Bone marrow (tissue), 2 donors: ENCODE measurements around the gene MRPL47.
"Not testable (repeated sequence)": the region's sequence is repeated elsewhere in the genome, so short reads cannot be mapped to it uniquely, and the experiment has no call there.

Experiments used
- DNase-seq, 2 donors: peaks; one replicate each; lab custom pipeline; 2025; lab: John Stamatoyannopoulos, UW

The MRPL47 gene

DNA sequence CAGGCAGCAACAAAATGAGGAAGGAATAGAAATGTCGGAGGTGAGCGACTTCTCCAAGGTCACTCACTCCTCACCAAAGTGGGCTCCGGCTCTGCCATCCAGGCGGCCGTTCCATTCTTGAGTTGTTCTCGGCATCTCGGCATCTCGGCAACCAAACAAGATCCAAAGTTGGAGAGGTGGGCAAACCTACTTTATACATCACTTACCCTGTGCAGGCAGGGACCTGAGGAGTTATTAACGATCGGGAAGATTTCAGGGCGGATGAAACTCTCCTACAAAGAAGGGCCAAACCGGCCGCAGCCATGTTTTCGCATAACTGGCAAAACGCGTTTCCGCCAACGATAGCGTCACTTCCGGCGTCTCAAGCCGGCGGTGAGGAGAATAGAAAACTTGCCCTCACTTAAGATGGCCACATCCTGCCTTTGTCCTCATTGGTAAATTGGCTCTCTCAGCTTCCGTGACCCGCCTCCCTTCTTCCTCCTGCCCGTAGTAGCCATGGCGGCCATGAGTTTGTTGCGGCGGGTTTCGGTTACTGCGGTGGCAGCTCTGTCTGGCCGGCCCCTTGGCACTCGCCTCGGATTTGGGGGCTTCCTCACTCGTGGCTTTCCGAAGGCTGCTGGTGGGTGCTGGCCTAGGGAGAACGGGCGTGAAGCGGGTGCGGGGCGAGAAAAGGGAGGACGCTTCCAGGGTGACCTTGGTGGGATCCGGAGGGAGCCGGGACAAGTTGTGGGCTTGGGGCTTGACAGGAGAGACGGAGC lies at the start of gene MRPL47, which contains the start of gene NDUFB5:
MRPL47 (minus strand) TSS at position 318 of the 758 bp plus-strand sequence; CDS start at position 304, 14 bp downstream.
NDUFB5 (plus strand) TSS at position 474 of the 758 bp plus-strand sequence; CDS start at position 496, 22 bp downstream.
- peak; percentile 77 to 97 for DNase-seq

DNA sequence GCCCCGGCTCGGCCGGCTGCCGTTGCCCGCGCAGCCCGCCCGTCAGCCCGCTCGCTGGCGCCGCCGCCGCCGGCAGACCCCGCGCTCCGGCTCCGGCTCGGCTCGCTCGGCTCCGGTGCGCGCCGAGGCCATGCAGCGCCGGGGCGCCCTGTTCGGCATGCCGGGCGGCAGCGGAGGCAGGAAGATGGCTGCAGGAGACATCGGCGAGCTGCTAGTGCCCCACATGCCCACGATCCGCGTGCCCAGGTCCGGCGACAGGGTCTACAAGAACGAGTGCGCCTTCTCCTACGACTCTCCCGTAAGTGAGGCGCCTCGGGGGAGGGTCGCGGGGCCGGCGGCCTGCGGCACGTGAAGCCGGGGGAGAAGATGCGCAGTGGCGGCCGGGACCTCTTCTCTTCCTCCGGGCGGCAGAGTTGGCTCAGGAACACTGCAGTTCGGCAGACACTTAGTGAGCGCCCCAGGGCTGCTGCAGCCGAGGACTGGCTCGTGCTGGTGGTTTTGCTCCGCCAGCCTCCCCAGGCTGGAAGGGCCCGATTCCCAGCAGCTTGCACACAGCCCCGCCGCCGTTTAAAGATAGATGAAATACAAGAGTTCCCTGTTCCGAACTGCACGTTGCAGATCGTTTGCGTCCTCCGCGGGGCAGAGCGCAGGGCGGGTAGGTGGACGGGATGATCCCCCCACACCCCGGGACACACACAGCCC lies 48.8 kb upstream of the MRPL47 start:
- peak; percentile 24 to 73 for DNase-seq

DNA sequence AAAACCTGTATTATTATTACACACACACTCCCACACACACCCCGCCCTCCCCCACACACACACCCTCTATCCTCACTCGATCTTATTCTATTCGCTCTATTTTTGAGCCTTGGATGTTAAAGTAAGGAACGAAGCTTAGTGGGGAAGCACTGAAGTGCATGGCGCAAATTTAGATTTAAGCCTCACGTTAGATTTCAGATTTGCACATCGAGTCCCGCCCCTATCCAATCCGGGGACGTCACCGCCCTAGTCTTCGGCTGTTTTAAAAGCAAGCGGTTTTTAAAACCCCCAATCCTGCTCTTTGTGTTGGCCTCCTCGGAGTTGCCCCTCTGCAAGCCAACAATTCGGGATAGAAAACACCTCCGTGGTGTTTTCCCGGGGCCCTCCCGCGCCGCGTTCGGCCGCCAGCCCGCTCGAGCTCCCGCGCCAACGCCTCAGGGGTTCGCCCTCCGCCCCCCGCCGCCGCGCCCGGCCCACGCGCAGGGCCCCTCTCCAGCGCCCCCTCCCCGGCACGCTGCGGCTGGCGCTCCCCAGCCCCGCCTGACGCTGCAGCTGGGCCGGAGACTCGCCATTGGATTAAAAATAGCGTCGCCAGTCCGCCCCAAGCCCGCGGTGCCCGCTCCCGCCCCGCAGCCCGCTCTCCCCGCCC lies 48.1 kb upstream of the MRPL47 start, which contains the start of gene USP13:
USP13 (plus strand) TSS at position 594 of the 649 bp plus-strand sequence. CDS start 186 bp downstream, outside the sequence.
- DNase-seq: peak; percentile 46

DNA sequence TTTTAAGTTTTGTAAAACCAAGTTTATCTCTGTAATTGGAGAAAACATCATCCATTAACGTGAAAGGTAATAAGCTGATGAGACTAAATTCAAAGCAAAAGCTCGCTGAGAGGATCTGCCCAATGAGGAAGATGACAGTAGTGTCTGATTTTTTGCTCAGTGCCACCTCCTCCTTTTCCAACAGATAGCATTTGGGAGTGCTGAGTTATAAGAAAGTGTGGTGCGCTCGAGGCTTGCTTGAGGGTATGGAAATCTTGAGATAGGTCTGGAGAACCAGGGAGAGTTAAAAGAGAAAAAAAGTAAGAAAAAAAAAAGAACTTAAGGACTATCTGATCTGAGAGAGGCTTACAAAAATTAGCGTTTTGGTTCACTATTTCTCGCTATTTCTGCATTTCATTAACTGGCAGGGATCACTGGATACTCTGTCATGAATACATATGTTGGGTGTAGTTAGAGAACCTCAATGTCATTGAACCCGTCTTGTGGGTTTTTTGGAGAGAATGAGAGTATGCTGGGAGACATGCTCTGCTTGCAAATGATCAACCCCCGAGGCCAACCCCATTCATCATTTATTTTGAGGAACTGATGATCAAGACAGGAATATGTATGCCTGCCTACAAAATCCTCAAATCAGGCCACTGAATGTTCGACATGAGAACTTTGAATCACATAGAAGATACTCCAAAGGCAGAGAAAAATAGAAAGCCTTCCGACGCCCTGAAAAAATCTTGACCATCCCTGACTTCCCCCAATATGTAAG lies 47.4 kb upstream of the MRPL47 start:
- no peak for DNase-seq

DNA sequence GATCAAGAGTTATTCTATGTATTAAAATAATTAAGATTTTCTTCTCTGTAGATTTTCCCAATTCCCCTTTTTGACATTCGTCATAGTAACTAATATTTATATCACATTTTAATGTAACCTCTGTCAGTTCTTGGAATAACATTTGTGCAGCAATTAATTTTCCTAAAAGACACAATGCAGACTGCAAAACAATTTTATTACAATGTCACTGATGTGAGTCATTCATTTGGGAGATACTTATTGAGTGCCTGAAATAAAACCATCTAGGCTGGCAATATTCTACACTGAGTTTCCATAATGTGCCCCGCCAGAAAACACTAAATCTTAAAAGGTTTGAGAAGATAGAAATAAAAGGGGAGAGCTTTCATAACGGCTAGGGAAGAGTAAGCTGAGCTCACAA lies 41.7 kb upstream of the MRPL47 start:
- no peak for DNase-seq

DNA sequence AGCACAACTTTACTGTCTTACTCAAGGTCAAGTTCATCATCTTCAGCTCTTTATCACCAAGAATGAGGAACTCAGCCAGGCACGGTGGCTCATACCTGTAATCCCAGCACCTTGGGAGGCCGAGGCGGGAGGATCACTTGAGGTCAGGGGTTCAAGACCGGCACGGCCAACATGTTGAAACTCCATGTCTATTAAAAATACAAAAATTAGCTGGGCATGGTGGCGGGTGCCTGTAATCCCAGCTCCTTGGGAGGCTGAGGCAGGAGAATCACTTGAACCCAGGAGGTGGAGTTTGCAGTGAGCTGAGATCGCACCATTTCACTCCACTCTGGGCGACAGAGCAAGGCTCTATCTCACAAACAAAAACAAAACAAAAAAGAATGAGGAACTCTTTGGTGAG lies 39.4 kb upstream of the MRPL47 start:
- not testable (repeated sequence) for DNase-seq

DNA sequence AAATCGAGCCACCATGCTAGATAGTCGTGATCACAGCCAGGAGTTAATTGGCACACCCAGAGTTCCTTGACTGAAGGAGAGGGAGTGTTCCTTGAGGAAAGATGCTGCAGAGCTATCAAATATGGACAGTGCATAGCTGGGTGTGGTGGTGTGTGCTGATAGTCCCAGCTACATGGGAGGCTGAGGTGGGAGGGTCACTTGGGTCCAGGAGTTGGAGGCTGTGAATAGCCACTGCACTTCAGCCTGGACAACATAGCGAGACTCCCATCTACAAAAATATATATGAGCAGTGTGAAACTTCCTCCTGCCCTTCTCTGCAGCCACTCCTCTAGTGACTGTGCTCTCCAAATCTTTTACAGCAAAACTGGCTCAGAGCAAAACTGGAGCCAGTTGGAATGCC lies 38.4 kb upstream of the MRPL47 start:
- no peak for DNase-seq

DNA sequence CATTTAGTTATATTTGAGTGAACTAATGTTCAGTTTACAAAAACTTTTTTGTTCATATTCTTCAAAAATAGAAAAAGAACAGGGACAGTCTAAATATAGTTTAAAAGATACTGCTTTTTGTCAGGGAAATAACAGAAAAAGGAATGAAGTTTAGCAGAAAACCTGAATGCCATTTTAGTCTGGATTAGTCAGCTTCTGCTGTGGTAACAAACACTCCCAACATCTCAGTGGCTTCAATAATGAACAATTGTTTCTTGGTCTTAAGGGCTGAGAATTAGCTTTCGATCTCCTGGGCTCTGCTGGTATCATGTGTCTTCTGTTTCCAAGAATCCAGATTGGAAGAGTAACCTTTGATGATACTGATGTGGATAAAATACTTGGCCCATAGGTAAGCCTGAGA lies 36.0 kb upstream of the MRPL47 start:
- DNase-seq: no peak

DNA sequence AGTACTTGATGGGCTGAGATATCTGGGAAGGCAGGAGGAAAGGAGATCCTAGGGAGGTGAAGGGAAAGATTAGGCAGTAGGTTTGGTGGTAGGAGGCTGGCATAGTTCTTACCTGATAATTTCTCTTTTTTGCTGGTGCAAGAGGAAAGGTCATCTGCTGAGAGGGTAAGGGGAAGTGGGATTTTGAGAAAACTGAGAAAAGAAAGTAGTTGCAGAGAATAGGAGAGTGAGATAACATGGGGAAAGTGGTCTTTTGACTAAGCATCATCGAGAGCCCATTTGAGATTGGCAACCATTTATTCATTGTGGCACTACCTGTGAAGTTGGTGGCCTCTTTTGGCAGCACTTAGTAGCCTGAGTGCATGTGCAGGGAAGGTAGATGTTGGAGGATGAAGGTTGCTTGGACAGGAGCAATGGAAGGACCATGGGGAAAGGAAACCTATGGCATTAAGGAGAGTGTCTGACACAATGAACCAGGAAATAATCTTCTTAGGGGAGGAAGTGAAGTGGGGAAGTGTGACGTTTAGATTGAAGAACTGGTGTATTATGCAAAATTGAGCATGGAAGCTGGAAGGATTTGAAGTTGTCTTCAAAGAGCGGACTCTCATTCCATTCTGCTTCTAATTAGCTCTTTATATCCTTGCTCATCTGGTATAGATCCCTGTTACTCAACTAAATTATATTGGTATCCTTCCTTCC lies 26.5 kb upstream of the MRPL47 start:
- DNase-seq: no peak

DNA sequence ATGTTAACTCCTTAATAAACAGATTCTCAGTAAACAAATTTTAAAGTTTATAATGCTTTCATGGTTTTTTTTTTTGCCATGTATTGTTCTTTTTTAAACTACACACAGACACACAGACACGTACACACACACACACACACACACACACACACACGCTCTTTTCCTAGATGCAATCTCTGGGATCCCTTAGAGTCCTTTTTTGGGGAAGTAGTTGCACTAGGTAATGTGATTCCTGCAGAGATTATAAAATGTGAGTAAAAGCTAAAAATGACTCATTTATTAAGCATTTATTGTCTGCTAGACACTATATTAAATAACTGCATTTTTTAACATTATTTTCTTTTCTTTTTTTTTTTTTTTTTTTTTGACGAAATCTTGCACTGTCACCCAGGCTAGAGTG lies 20.0 kb upstream of the MRPL47 start:
- no peak for DNase-seq

DNA sequence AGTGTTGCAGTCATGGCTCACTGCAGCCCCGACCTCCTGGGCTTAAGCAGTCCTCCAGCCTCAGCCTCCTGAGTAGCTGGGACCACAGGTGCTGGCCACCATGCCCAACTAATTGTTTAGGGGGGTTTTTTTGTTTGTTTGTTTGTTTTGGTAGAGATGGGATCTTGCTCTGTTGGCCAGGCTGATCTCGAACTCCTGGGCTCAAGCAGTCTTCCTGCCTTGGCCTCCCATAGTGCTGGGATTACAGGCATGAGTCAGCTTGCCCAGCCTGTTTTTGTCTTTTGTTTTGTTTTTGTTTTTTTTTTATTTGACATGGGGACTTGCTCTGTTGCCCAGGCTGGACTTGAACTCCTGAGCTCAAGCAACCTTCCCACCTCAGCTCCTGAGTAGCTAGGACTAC lies 17.6 kb upstream of the MRPL47 start:
- no peak for DNase-seq

DNA sequence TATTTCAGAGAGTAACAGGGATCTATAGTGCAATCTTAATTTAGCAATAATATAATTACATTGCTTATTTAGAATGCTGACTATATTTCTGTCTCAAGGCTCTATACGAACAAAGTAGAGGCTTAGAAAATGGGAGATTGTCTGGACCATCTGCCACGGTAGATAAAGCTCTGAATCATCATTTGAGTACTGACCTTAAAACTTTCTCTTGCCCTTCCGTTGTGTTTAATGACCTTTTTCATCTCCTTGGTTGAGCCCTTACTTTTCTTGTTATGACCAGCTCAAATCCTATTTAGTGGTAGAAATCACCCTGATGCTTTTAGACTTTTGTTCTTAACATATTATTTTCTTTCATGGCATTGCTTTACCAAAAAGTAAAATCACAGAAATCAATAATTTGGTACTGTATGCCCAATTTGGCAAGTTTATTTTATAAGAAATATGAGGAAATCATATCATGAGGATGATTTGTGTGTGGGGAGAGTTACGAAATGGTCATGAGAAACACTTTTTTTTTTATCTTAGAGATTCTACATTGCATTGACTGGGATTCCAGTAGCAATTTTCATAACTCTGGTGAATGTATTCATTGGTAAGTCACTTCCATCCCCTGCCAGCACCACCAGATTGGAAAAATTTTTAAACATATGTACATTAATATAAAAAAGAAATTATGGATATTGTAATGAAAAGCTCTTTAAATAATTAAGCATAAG lies 11.2 kb upstream of the MRPL47 start:
- DNase-seq: no peak

DNA sequence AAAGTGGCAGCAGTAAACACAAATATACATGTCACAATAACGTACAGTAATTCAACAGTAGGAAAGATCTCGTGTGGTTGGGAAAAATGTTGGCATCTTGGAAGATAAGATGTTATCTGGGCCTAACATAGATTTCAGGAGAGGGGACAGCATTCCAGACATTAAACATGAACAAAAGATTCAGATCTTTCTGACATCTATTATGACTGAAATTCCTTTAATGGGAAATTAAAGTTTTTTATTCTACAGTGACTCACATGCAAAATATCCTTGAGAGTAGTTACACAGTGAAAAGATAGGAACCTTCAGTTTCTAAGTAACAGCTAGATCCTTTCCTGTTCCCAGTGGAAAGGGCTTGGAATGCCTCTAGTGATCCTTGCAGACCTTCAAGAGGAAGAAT lies 9.4 kb upstream of the MRPL47 start:
- no peak for DNase-seq

DNA sequence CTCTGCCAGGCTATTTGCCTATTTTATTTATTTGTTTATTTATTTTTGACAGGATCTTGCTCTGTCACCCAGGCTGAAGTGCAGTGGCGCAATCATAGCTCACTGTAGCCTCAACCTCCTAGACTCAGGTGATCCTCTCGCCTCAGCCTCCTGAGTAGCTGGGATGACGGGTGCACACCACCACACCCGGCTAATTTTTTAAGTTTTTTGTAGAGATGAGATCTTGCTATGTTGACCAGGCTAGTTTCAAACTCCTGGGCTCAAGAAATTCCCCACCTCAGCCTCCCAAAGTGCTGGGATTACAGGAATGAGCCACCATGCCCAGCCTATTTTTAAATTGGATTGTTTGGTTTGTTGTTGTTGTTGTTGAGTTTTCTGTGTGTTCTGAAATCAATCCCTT lies 5.6 kb upstream of the MRPL47 start:
- no peak for DNase-seq

DNA sequence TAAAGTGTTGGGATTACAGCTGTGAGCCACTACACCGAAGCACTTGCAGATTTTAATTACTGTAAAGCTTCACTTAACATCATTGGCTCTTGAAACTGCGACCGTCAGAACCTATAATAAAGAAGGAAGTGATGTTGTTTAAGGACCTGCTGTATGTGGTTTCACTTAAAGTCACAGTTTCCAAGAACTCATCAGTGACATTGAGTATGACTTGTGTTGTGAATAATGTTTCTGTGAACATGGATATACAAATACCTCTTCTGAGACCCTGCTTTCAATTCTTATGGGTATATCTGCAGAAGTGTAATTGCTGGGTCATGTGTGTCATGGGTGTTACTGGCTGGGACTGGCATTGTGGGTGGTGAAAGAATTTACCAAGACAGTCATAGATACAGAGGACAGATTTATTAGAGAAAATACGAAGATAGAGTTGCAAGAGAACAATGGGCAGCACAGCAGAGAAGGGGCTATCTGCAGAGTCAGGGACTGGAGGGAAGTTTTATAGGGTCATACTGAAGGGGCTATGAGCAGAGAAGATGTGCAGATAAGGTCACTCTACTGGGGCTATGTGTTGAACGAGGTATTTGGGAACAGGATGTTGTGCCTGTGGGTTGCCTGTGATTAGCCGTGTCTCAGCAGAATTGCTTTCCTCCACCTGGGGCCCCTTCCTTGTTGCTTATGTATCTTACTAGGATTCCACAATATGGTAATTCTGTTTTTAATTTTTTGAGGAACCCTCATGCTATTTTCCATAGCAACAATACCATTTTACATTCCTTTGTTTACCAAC lies 4.7 kb upstream of the MRPL47 start:
- DNase-seq: no peak

DNA sequence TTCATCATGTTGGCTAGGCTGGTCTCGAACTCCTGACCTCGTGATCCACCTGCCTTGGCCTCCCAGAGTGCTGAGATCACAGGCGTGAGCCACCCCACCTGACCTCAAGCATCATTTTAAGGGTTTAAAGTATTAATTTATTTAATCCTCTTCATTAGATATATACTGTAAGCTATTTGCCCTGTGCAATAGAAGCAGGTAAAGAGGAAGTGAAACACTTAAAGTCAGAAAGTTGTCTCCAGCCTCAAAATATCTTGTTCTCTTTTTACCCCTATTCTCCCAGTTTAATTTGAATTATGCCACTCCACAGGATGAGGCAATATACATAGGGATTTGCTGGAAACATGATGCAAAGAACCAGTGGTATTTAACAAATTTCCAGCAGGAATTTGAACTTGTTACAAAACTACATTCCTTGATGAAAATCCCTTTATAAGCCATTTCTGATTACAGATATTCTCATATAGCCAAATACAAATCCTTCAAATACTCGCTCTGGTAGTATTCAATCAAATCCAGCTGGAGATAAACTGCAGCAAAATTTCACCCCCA lies 2.2 kb upstream of the MRPL47 start:
- no peak for DNase-seq

DNA sequence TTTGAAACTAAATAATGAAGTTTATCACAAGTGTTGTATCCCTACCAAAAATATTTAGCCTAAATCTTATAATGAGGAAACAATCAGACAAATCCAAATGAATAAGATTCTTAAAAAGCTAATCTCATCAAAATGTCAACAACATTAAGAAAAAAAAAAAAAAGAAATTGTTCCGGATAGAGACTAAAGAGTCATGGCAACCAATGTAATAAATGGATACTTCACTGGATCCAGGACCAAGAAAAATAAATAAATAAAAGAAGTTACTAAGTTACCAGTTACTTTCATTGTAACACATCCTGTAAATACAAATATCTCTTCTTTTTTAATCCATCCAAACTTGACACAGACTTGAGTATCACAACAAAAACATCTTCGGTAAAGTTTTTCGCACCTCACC lies 607 bp downstream of the MRPL47 start:
- no peak for DNase-seq

DNA sequence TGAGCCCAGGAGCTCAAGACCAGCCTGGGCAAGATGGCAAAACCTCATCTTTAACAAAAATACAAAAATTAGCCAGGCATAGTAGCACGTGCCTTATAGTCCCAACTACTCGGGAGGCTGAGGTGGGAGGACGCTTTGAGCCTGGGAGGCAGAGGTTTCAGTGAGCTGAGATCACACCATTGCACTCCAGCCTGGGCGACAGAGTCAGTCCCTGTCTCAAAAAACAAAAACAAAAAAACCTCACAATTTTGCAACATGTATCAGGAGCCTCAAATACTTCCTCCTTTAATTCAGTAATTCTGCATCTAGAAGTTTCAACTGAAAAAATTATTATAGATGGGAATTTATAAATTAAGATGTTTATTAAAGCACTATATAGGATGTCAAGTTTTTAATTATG lies 1.1 kb downstream of the MRPL47 start:
- no peak for DNase-seq

DNA sequence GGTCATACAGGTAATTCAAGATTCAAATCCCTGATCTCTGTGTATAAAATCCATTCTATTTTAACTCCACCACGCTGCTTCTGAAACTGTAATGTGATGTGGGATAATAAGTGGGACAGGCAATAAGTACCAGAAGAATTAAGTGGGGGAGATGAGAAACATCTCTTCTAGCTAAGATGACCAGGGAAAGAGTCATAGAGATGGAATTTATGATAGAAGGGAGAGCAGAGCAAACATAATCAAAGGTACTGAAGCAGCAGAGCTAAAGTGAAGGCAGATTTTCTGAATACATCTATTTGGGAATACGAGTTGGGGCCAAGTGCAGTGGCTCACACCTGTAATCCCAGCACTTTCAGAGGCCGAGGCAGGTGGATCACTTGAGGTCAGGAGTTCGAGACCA lies 4.9 kb downstream of the MRPL47 start:
- DNase-seq: no peak

DNA sequence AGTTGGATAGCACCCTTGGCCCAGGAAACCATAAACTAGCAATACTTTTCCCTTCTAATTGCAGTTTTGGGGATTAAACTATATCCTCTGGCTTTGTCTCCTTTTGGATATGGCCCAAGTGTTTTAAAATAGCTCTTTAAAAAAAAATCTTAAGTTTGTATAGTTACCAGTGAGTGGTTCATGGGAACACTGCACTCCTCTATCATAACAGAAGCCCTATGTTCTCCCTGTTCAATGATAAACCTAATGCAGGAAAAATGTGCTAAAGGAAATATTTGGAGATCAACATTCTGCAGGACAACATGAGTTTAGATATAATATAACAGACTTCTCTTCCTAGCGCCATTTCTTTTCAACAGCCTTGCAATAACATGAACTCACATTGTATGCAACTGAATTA lies 13.1 kb downstream of the MRPL47 start:
- no peak for DNase-seq
